Retinal pigment epithelial cell (primary cell): ENCODE results near the gene ZNF430.
"Not testable (repeated sequence)": the region's sequence is repeated elsewhere in the genome, so short reads cannot be mapped to it uniquely, and the experiment has no call there.

Experiments
- DNase-seq: peaks from one replicate; pipeline ENCODE4 v3.0.0-alpha.2; 2010; ENCODE audit warnings: low read depth
- H3K4me3 ChIP-seq: 2 replicates; pipeline ENCODE4 v1.5.1; 2011; ENCODE audit warnings: mild to moderate bottlenecking, low read length, control low read depth, moderate library complexity
- TF ChIP-seq, protein P1 (sequence below): conservative IDR thresholded peaks from 2 replicates; pipeline ENCODE4 v1.5.1; 2011; ENCODE audit warnings: low read depth, low read length, control low read depth, inconsistent platforms

ZNF430 gene

GRCh38 chr19:21020298-21021227 is at the start of gene ZNF430:
Gene ZNF430 (plus strand): TSS chr19:21020657. CDS start chr19:21020801, 144 bp downstream.
- peak; percentile 81 for DNase-seq
- TF ChIP-seq, protein P1, sequence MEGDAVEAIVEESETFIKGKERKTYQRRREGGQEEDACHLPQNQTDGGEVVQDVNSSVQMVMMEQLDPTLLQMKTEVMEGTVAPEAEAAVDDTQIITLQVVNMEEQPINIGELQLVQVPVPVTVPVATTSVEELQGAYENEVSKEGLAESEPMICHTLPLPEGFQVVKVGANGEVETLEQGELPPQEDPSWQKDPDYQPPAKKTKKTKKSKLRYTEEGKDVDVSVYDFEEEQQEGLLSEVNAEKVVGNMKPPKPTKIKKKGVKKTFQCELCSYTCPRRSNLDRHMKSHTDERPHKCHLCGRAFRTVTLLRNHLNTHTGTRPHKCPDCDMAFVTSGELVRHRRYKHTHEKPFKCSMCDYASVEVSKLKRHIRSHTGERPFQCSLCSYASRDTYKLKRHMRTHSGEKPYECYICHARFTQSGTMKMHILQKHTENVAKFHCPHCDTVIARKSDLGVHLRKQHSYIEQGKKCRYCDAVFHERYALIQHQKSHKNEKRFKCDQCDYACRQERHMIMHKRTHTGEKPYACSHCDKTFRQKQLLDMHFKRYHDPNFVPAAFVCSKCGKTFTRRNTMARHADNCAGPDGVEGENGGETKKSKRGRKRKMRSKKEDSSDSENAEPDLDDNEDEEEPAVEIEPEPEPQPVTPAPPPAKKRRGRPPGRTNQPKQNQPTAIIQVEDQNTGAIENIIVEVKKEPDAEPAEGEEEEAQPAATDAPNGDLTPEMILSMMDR, result no peak
- H3K4me3 ChIP-seq, result peak within 1 kb of the TSS; percentile 93

DNA sequence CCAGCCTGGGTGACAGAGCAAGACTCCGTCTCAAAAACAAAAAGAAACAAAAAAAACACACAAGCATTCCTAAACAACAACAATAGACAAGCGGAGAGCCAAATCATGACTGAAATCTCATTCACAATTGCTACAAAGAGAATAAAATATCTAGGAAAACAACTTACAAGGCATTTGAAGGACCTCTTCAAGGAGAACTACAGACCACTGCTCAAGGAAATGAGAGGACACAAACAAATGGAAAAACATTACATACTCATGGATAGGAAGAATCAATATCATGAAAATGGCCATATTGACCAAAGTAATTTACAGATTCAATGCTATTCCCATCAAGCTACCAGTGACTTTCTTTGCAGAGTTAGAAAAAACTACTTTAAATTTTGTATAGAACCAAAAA is 27.7 kb upstream of the ZNF430 start:
- H3K4me3 ChIP-seq, DNase-seq: not testable (repeated sequence)

DNA sequence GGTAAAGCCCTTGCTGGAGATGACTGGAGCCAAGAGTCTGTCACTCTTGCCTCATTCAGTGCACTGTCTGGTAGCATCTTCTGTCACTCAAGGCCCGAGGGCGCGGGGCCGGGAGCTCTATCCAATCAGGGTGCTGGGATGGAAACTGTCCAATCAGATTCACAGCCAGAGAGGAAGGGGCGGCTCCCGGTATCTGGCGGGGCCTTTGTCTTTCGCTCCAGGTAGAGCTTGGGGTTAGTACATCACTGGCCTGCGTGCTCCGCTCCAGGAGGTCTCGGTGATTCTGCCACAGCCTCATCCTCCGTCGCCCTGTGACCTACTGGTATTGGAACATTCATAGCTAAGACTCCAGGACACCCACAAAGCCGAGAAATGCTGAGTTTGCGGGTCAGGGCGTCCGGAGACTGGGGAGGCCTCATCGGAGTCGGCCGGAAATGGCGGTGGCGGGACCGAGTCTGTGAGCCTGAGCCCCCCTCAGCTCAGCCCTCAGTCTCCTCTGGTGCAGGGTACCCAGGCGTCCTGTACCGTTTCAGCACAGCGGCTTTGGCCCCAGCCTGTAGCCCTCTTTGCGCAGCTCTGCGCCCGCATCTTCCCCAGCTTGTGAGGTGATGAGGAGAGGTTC is 20.6 kb upstream of the ZNF430 start:
- H3K4me3 ChIP-seq, result peak overlapping the region; percentile 85
- TF ChIP-seq, protein P1, result no peak
- peak; percentile 81 for DNase-seq

- not testable (repeated sequence) for DNase-seq
- peak overlapping the region; percentile 93 for H3K4me3 ChIP-seq
These were observed 781 bp downstream of the ZNF430 start for GRCh38 chr19:21021238-21021637.

DNA sequence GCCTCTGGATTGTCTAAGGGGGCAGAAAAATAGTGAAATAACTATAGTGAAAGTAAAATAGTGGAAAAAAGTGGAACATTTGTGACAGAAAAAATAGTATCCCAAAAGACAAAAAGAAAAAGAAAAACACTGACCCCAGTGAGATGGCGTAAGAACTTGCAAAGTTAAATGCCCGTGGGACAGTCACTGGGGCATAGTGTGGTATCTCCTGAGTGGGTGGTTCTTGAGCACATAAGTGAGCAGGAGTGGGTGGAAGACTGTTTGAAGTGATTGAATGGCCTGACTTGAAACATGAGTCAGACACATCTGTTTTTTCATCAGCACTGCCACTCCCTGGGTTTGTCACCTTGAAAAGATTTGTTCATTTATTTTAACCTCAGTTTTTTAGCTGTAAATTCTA is 2.5 kb downstream of the ZNF430 start:
- TF ChIP-seq, protein P1, result no peak
- H3K4me3 ChIP-seq, result no peak overlapping the region
- no peak for DNase-seq

GRCh38 chr19:21023901-21024300 is 3.4 kb downstream of the ZNF430 start:
- H3K4me3 ChIP-seq, result no peak overlapping the region
- TF ChIP-seq, protein P1, result no peak
- DNase-seq, result no peak

DNA sequence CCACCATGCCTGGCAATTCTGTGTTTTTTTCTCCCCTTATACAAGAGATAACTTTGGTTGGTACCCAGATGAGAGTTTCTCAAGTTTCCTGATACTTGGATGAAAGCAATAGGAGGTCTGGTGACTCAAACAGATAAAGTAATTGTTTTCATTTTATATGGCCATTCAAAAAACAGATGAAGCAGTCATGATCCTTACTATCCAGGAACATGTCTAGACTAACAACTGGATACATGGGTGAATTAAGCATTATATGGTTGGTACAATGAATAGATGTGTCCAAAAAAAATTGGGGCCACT is 8.5 kb downstream of the ZNF430 start:
- TF ChIP-seq, protein P1, result no peak
- H3K4me3 ChIP-seq, result no peak overlapping the region
- DNase-seq, result no peak

DNA sequence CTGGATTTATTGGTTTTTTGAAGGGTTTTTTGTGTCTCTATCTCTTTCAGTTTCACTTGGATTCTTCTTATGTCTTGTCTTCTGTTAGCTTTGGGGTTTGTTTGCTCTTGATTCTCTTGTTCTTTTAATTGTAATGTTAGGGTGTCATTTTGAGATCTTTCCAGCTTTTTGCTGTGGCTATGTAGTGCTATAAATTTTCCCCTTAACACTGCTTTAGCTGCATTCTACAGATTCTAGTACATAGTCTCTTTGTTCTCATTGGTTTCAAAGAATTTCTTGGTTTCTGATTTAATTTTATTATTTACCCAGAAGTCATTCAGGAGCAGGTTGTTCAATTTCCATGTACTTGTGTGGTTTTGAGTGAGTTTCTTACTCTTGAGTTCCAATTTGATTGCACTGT is 24.6 kb downstream of the ZNF430 start:
- TF ChIP-seq, protein P1, result no peak
- no peak for DNase-seq
- no peak overlapping the region for H3K4me3 ChIP-seq
